Transverse colon (tissue), 4 donors: ENCODE results near the gene HJV. TPM values are rescaled to one million over a fixed set of nuclear protein-coding genes. Genes with fewer than 3 reads are reported as not detected.
A peak's percentile ranks its signal among the peaks of the same experiment; 100 is the strongest.

ENCODE experiments used
- DNase-seq: peaks from one replicate; pipeline ENCODE4 v3.0.0-alpha.2; 2019
- H3K27ac ChIP-seq, 4 donors: fragments of 200-600 bp; sonication (generic); 2 replicates each; pipeline ENCODE4 v1.5.1; 2016 to 2018; ENCODE audit warnings: inconsistent platforms in 4 of 4
- H3K27me3 ChIP-seq: fragments of 200-600 bp; sonication (generic); 2 replicates; pipeline ENCODE4 v1.5.1; 2017; ENCODE audit warnings: inconsistent platforms
- H3K36me3 ChIP-seq, 4 donors: fragments of 200-600 bp; sonication (generic); 2 replicates each; pipeline ENCODE4 v1.5.1; 2017 to 2019; ENCODE audit warnings: inconsistent platforms in 4 of 4
- H3K4me1 ChIP-seq, 4 donors: fragments of 200-600 bp; sonication (generic); 2 replicates each; pipeline ENCODE4 v1.5.1; 2017 to 2020; ENCODE audit warnings: inconsistent platforms in 4 of 4
- H3K4me3 ChIP-seq, 4 donors: fragments of 200-600 bp; sonication (generic); 1 replicate in 1 of 4; 2 replicates in 3 of 4; pipeline versions ENCODE4 v1.5.1 to v1.6.1; 2017 to 2019; ENCODE audit warnings: inconsistent platforms in 4 of 4
- H3K9me3 ChIP-seq, 2 donors: fragments of 200-600 bp; sonication (generic); 2 replicates each; pipeline ENCODE4 v1.5.1; 2017 to 2019; ENCODE audit warnings: inconsistent platforms in 2 of 2
- EP300 ChIP-seq: sonication (generic); formaldehyde crosslinking; IDR thresholded peaks from one replicate; pipeline ENCODE4 v1.6.1; 2017; ENCODE audit warnings: antibody characterized with exemption, low read depth
- POLR2A ChIP-seq: fragments of 450-650 bp; IDR thresholded peaks from one replicate; pipeline ENCODE4 v1.6.1; 2016; ENCODE audit warnings: antibody characterized with exemption, mild to moderate bottlenecking, moderate library complexity
- POLR2AphosphoS5 ChIP-seq, 3 donors: sonication (generic); formaldehyde crosslinking; IDR thresholded peaks; one replicate each; pipeline ENCODE4 v1.6.1; 2016; ENCODE audit warnings: antibody characterized with exemption in 3 of 3
- WGBS, 2 donors: methylation state at CpG; one replicate each; pipeline ENCODE4 v1.1.5; 2018; ENCODE audit warnings: low coverage in 1 of 2; 5-methylcytosine and 5-hydroxymethylcytosine counted together
- in situ Hi-C, 4 donors: fragments of 200-750 bp; cut with MboI; loops; one replicate each; pipeline versions ENCODE4 v1.15.0 to v1.15.1; 2017; ENCODE audit warnings: low sequenced_read_pairs in 3 of 4, low pct_ligation_motif_present in 1 of 4, low pct_unique_long_range_greater_than_20kb in 1 of 4
- intact Hi-C: fragments of 100-400 bp; cut with DNase I; formaldehyde crosslinking; loops from one replicate; pipeline ENCODE4 v1.15.1; 2023; ENCODE audit warnings: low total_unique reads
- total RNA-seq, 4 donors: library from RNA; depleted of rRNA; stranded (reverse); fragments of >200 nt; gene quantifications; one replicate each; pipeline ENCODE4 v1.1.0, GENCODE V29; 2016
- TF ChIP-seq, protein P1 (sequence below), 5 experiments: fragments of 200-600 bp in 3 of 5; fragments of 450-650 bp in 2 of 5; sonication (generic) in 3 of 5; IDR thresholded peaks; 1 replicate in 2 of 5; 2 replicates in 3 of 5; pipeline ENCODE4 v1.5.1; 2016 to 2017; ENCODE audit warnings: antibody characterized with exemption in 5 of 5, inconsistent platforms in 3 of 5, mild to moderate bottlenecking in 2 of 5, moderate library complexity in 1 of 5

The HJV gene
- total RNA-seq, 4 donors from 2014 or later = 0.27 TPM; not detected in 3

DNA sequence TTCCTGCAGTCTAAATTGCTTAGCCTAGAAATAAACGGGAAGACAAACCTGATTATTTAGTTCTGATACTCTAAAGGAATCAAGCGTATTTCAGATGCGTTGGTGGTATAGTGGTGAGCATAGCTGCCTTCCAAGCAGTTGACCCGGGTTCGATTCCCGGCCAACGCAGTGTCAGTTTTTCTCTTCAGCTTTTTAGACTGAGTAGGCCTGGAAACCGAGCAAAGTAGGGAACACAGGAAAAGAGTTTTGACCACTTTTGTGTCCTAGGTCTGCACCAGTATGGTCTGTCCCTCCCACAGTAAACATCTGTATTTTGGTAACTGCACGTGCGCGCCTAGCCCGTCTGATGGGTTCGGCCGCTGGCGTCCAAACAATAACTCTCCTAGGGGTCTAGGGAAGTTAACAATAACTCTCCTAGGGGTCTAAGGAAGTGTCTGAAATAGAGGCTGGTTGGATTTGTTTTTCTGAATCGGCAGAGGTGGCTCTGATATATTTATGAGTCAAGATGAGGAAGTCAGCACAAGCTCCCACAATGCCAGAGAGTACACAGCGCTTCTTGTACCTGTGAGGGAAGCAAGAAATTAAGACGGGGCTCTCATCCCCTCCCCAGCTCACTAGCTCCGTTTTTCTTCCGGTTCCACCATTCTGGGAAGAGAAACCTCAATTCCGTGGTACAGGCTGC, 15.6 kb upstream of the HJV start:
- peaks cover 0 to 39% (median 19%) of the 10 kb centered on the region in 4 donors for H3K4me1 ChIP-seq
- 1 to 2% methylated on average over 11 to 18 of the region's 21 CpGs for WGBS, 2 donors
- intact Hi-C loops (no loop called here), in situ Hi-C loops (no loop called here)
- H3K27ac ChIP-seq = peak overlapping the region; percentile 91 to 97 (median 96)
- TF ChIP-seq EP300 = no peak
- peak; percentile 48 for TF ChIP-seq POLR2A
- TF ChIP-seq POLR2AphosphoS5 (IDR thresholded peaks at IDR 0.05) = peak in 1 of 3 donors; percentile 33
- TF ChIP-seq, protein P1, sequence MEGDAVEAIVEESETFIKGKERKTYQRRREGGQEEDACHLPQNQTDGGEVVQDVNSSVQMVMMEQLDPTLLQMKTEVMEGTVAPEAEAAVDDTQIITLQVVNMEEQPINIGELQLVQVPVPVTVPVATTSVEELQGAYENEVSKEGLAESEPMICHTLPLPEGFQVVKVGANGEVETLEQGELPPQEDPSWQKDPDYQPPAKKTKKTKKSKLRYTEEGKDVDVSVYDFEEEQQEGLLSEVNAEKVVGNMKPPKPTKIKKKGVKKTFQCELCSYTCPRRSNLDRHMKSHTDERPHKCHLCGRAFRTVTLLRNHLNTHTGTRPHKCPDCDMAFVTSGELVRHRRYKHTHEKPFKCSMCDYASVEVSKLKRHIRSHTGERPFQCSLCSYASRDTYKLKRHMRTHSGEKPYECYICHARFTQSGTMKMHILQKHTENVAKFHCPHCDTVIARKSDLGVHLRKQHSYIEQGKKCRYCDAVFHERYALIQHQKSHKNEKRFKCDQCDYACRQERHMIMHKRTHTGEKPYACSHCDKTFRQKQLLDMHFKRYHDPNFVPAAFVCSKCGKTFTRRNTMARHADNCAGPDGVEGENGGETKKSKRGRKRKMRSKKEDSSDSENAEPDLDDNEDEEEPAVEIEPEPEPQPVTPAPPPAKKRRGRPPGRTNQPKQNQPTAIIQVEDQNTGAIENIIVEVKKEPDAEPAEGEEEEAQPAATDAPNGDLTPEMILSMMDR (IDR thresholded peaks at IDR 0.05) = no peak
- DNase-seq = peak; percentile 84
- no peaks in the 10 kb centered on the region for H3K27me3 ChIP-seq
- H3K4me3 ChIP-seq = peak overlapping the region; percentile 44 to 68 (median 54)
- H3K36me3 ChIP-seq = no peaks in the 10 kb centered on the region
- no peaks in the 10 kb centered on the region for H3K9me3 ChIP-seq

DNA sequence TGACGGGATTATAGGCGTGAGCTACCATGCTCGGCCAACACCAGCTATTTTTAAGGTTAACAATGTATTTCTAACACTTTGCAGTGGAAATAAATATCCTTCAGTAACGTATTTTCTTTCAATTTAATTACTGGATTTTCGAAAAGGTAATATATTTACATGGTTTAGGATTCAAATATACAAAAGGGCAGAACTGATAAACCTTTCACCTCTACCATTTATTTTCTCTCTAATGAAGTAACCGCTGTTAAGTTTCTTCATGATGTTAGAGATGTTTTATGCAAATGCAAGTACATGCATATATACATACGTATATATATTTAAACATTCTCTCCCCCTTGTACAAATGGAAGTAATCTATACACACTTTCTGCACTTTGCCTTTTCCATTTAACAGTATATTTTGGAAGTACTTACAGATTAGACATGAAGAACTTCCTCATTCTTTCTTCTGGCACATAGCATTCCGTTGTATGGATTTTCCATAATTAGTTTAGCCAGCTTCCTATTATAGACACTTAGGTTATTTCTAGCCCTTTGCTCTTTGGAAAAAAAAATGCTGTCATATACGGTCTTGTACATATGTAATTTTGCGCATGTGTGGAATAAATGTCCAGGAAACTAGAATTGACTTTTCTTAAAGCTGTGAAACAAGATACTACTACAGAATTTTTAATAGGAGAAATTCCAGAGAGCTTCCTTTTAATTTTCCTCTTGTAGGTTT, 14.9 kb upstream of the HJV start:
- Histone ChIP-seq H3K4me3 (peak overlapping the region in 2 of 4 donors; percentile 24 to 68), H3K9me3 (no peaks in the 10 kb centered on the region), H3K27me3 (no peaks in the 10 kb centered on the region), H3K27ac (peak overlapping the region; percentile 91 to 97 (median 96)), H3K4me1 (peaks cover 0 to 39% (median 19%) of the 10 kb centered on the region in 4 donors), H3K36me3 (no peaks in the 10 kb centered on the region)
- intact Hi-C loops (no loop called here), in situ Hi-C loops (no loop called here)
- DNase-seq = no peak
- WGBS, 2 donors = 2 to 5% methylated on average over 7 to 10 of the region's 10 CpGs
- TF ChIP-seq EP300 (no peak), POLR2AphosphoS5 (IDR thresholded peaks at IDR 0.05) (no peak), POLR2A (no peak)
- TF ChIP-seq, protein P1 (IDR thresholded peaks at IDR 0.05) = no peak

DNA sequence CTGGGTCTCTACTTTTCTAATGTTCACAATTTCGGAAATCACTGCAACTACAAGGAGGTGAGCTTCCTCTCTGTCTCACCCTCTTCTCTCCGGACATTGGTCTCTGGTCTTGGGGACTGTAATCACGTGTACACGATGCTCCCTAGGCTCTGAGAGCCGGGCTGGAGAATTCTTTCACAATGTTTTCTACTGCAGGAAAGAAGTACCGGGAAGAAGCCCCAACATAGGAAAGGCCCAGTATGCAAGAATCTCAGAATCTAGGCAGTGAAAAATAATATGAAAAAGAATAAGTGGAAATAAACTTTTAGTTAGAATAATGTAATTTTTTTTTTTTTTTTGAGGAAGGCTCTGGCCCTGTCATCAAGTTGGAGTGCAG, 13.5 kb upstream of the HJV start:
- H3K4me3 ChIP-seq = peak overlapping the region in 2 of 4 donors; percentile 2 to 18
- DNase-seq = no peak
- H3K27me3 ChIP-seq = no peaks in the 10 kb centered on the region
- no peaks in the 10 kb centered on the region for H3K9me3 ChIP-seq
- H3K27ac ChIP-seq = peak overlapping the region; percentile 52 to 96 (median 77)
- H3K36me3 ChIP-seq = no peaks in the 10 kb centered on the region
- H3K4me1 ChIP-seq = peaks cover 0 to 39% (median 19%) of the 10 kb centered on the region in 4 donors
- TF ChIP-seq, protein P1 (IDR thresholded peaks at IDR 0.05) = no peak
- TF ChIP-seq EP300 (no peak), POLR2A (no peak), POLR2AphosphoS5 (IDR thresholded peaks at IDR 0.05) (no peak)
- intact Hi-C loops (no loop called here), in situ Hi-C loops (no loop called here)
- 15 to 17% methylated on average over 6 of the region's 6 CpGs for WGBS, 2 donors

DNA sequence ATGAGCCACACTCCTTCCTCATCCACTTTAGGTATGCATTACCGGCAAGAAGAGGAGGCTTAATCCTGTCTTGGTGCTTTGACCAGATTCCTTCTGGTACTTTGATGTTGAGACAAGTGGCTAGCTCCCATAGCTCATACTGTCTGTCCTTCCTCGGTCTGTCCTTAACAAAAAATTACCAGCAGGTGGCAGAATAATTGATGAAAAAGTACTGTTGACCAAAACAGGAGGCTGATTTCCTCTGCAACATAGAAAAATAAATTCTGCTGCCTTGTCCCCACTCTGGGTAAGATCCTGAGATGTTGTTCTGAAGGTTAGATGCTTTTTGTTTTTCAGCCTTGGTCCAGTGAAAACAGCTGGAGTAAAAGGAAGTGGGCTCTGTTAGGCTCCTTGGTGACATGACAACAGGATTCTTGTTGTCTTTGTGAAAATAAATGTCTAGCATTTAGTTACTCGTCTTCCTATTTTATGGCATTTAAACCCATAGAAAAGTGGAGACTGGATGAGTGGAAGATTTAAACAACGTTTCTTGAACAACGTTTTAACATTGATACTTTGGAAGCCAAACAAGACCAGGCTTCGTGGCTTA, 11.2 kb upstream of the HJV start:
- Histone ChIP-seq H3K27ac (no peak overlapping the region), H3K4me3 (no peak overlapping the region), H3K9me3 (no peaks in the 10 kb centered on the region), H3K36me3 (no peaks in the 10 kb centered on the region), H3K27me3 (no peaks in the 10 kb centered on the region), H3K4me1 (peaks cover 0 to 26% (median 12%) of the 10 kb centered on the region in 4 donors)
- TF ChIP-seq, protein P1 (IDR thresholded peaks at IDR 0.05) = peak; percentile 27 to 45 (median 43)
- no peak for TF ChIP-seq POLR2AphosphoS5 (IDR thresholded peaks at IDR 0.05)
- in situ Hi-C loops (no loop called here), intact Hi-C loops (no loop called here)
- DNase-seq = no peak
- WGBS, 2 donors = 53% methylated on average over 6 of the region's 6 CpGs
